Measurements from ENCODE around the gene RIOK2. TPM values are rescaled to one million over a fixed set of nuclear protein-coding genes. Genes with fewer than 3 reads are reported as not detected.

RIOK2 gene
- total and polyA plus RNA-seq, 10 of the 15 experiments (the other 5 are each of a cell fraction or from before 2014, with no cell fraction given), result 23.0 to 69.1 (median 33.3) TPM

DNA sequence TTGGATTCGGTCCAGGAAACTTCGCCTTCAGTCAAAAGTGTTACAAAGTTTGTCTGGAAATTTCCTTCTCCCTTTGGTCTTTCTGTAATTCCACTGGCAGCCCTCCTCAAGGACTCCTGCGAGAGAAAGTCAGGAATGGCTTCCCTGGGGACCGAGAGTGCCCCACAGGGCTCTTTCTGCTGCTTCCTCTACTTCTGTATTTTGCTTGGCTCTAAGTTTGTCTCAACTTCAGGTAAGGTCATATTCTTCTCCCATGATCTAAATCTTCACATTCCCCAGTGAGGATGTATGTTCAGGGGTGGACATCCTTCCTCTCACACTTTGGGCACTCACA, 10.3 kb upstream of the RIOK2 start:
- ATAC-seq (peak; percentile 12), FAIRE-seq (peak; percentile 56), DNase-seq (ENCODE audit: low read depth, low spot score) (no peak)
- SMC1A ChIA-PET (ENCODE audit: uncharacterized antibody, unreplicated experiment), result interaction anchor here (1.0 to 2.4 kb wide), 4 partner anchors 10 to 30 kb away, joined by 3 to 10 read pairs (median 4); partner anchors contain the start of gene RIOK2
- CTCF ChIA-PET, result interaction anchor here (2.0 to 2.8 kb wide), 3 partner anchors 13 to 38 kb away, joined by 5 to 13 read pairs (median 9); no protein-coding TSS in a partner anchor
- POLR2A ChIA-PET, result no interaction called here
- no TSS peak for BruUV-seq (replicated peaks)
- Histone ChIP-seq H3K4me2 (ENCODE audit: control insufficient read depth, insufficient read depth) (peak overlapping the region; percentile 48; the same call in 1 of the 2 replicates), H3K36me3 (ENCODE audit: control insufficient read depth in 2 of 2, insufficient read depth in 2 of 2, low read length in 1 of 2) (no peaks in the 10 kb centered on the region), H3K79me2 (ENCODE audit: control insufficient read depth, insufficient read depth, low read length) (no peaks in the 10 kb centered on the region), H3K9me3 (replicated peaks; ENCODE audit: control insufficient read depth, insufficient read depth, low read length) (peaks cover 1% of the 10 kb centered on the region; the same call in 2 of the 3 replicates), H3K9ac (ENCODE audit: control insufficient read depth, insufficient read depth, low read length) (no peak overlapping the region; the same call in 1 of the 2 replicates), H3K4me1 (ENCODE audit: control insufficient read depth, insufficient read depth, low read length) (peaks cover 8% of the 10 kb centered on the region), H2AFZ (ENCODE audit: control insufficient read depth, low read depth, low read length) (peak overlapping the region; percentile 49), H3K4me3 (no peak overlapping the region), H3K27ac (ENCODE audit: control insufficient read depth, insufficient read depth) (peak overlapping the region; percentile 73), H4K20me1 (ENCODE audit: control insufficient read depth, insufficient read depth) (no peaks in the 10 kb centered on the region), H3K27me3 (replicated peaks in 1 of 2; ENCODE audit: control insufficient read depth in 2 of 2, insufficient read depth in 2 of 2, low read length in 1 of 2) (no peaks in the 10 kb centered on the region)
- 77% methylated on average over 4 of the region's 4 CpGs for WGBS (ENCODE audit: insufficient coverage, insufficient replicate concordance, low lambda C conversion rate, missing lambda C conversion rate)
- RAD21 ChIA-PET (ENCODE audit: unreplicated experiment), result interaction anchor here (1.0 to 1.8 kb wide), 2 partner anchors 38 to 341 kb away, joined by 3 to 5 read pairs; no protein-coding TSS in a partner anchor
- intact Hi-C loops (cut with micrococcal nuclease; ENCODE audit: unreplicated experiment), result loop anchor here (5.0 kb wide), 3 partner anchors 164 to 1579 kb away; partner anchors contain the start of gene RGMB
- in situ Hi-C loops (cut with MboI), result loop anchor here (25.0 kb wide), 1 partner anchor 1844 kb away; no protein-coding TSS in a partner anchor
- no peak for TF ChIP-seq MEF2A (IDR thresholded peaks at IDR 0.05; ENCODE audit: insufficient read depth, low read depth, low read length)
- no peak for TF ChIP-seq STAT1 (conservative IDR thresholded peaks at IDR 0.05)
- no peak for TF ChIP-seq MTA2 (IDR thresholded peaks at IDR 0.05; ENCODE audit: low read depth)
- no peak for TF ChIP-seq SREBF2 (IDR thresholded peaks at IDR 0.05; ENCODE audit: low read length)
- TF ChIP-seq ZZZ3 (IDR thresholded peaks at IDR 0.05; ENCODE audit: control insufficient read depth, insufficient read length, low read depth), result no peak
- no peak for TF ChIP-seq FOXM1 (IDR thresholded peaks at IDR 0.05; ENCODE audit: low read depth, low read length)
- TF ChIP-seq MTA3 (IDR thresholded peaks at IDR 0.05; ENCODE audit: borderline replicate concordance, low read length), result no peak
- no peak for TF ChIP-seq PML (IDR thresholded peaks at IDR 0.05; ENCODE audit: low read length)
- TF ChIP-seq ZBTB33 (IDR thresholded peaks at IDR 0.05), result no peak
- TF ChIP-seq SMAD1 (IDR thresholded peaks at IDR 0.05; ENCODE audit: low read depth, partially characterized antibody), result no peak
- TF ChIP-seq E4F1 (IDR thresholded peaks at IDR 0.05; ENCODE audit: borderline replicate concordance, partially characterized antibody), result no peak
- no peak for TF ChIP-seq RCOR1 (conservative IDR thresholded peaks at IDR 0.05; ENCODE audit: low read depth, low read length)
- TF ChIP-seq ZBTB40 (IDR thresholded peaks at IDR 0.05; ENCODE audit: borderline replicate concordance), result no peak
- no peak for TF ChIP-seq POU2F2 (IDR thresholded peaks at IDR 0.05; ENCODE audit: borderline replicate concordance, low read depth, low read length)

Data from GM12878 (cell line).